Fibroblast of skin of right quadriceps (primary cell): Measurements from ENCODE around the gene PAK4.
"Not testable (repeated sequence)": the region's sequence is repeated elsewhere in the genome, so short reads cannot be mapped to it uniquely, and the experiment has no call there.

Experiments
- DNase-seq: peaks from one replicate; pipeline ENCODE4 v3.0.0-alpha.2; 2013

Gene PAK4

GRCh38 chr19:39100500-39101166, 25.0 kb upstream of the PAK4 start:
- DNase-seq, result no peak

- no peak for DNase-seq
These were observed 22.4 kb upstream of the PAK4 start for GRCh38 chr19:39103151-39103550.

- DNase-seq, result no peak
These were observed 21.4 kb upstream of the PAK4 start for GRCh38 chr19:39104186-39104596.

- DNase-seq, result no peak
These were observed 19.4 kb upstream of the PAK4 start for GRCh38 chr19:39106194-39106593.

- DNase-seq, result no peak
These were observed 15.9 kb upstream of the PAK4 start for GRCh38 chr19:39109641-39110040.

GRCh38 chr19:39110263-39110967, 15.2 kb upstream of the PAK4 start:
- no peak for DNase-seq

- DNase-seq, result no peak
These were observed 13.9 kb upstream of the PAK4 start for GRCh38 chr19:39111593-39112199.

- no peak for DNase-seq
These were observed 13.2 kb upstream of the PAK4 start for GRCh38 chr19:39112338-39112890.

- no peak for DNase-seq
These were observed 12.4 kb upstream of the PAK4 start for GRCh38 chr19:39113199-39113598.

GRCh38 chr19:39115105-39115847, 10.3 kb upstream of the PAK4 start:
- no peak for DNase-seq

- not testable (repeated sequence) for DNase-seq
These were observed 8.6 kb upstream of the PAK4 start for GRCh38 chr19:39117023-39117422.

GRCh38 chr19:39119830-39120229, 5.8 kb upstream of the PAK4 start:
- DNase-seq, result no peak

GRCh38 chr19:39122934-39123731, 2.5 kb upstream of the PAK4 start:
- no peak for DNase-seq

- no peak for DNase-seq
These were observed 1.3 kb upstream of the PAK4 start for GRCh38 chr19:39124136-39124764.

GRCh38 chr19:39125199-39125553, 410 bp upstream of the PAK4 start:
- no peak for DNase-seq

- peak; percentile 21 for DNase-seq
These were observed 964 bp downstream of the PAK4 start for GRCh38 chr19:39126312-39127187.

- DNase-seq, result no peak
These were observed 2.4 kb downstream of the PAK4 start for GRCh38 chr19:39127812-39128515.

- no peak for DNase-seq
These were observed 3.0 kb downstream of the PAK4 start for GRCh38 chr19:39128516-39129079.

- no peak for DNase-seq
These were observed 3.5 kb downstream of the PAK4 start for GRCh38 chr19:39129116-39129515.
